Measurements from ENCODE around the gene AKT1S1. TPM values are rescaled to one million over a fixed set of nuclear protein-coding genes. Genes with fewer than 3 reads are reported as not detected.

AKT1S1 gene
- total RNA-seq, 1 donor from 2014 or later = 5.1 TPM

DNA sequence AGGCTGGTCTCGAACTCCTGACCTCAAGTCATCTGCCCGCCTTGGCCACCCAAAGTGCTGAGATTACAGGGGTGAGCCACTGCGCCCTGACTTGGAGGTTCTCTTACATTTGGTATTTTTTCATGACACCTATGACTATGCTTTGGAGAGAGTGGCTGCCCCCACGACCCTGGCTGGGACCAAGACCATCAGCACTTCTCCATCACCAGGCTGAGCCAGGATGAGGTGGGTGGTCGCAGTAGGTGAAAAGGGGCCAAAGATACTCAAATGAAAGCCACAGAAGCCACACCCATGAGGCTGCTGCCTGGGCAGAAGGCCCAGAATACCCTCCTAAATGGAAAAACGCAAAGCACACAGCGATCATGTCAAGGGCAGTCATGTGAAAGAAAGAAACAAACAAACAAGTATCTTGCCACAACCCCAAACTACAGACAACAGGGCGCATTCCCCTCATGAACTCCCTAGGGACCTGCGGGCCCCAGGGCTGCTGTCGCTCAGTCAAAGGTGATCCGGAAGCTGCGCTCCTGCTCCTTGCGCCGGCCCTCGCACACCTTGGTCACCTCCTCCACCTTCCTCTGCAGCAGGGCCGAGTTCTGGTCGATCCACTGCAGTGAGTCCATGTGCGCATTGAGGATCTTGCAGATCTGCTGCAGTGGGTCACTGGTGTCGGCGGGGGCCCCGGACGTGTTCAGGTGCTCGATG lies 30.7 kb upstream of the AKT1S1 start:
- no peak for DNase-seq (ENCODE audit: low read depth in 2 of 2)

DNA sequence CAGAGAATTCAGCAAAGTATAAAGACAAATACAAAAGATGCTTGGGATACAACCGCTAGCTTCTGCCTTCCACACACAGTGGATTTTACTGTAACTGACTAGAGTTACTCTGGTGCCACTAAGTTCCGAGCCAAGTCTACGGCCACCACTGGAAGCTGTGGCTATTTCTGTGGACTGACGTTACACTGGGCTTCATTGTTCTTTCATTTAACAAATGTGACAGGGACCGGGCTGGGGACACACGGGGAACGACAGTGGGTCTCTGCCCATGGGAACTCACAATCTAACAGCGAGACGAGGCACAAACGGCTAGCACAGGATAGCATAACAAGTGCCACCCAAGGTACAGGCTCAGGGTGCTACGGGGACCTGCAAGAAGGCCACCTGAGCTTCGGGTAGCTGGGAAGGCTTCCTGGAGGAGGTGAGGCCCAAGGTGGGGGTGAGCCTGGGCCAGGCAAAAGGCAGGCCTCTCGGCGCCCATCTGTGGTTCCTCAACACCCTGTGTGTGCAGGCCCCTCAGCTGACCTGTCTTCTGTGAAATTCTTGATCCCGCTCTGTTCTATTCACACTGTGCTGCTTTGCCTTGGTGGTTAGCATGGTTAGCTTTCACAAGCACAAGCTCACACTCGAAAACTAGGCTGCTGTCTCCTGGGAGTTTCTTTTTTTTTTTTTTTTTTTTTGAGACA lies 29.9 kb upstream of the AKT1S1 start:
- no peak for DNase-seq (ENCODE audit: low read depth in 2 of 2)

DNA sequence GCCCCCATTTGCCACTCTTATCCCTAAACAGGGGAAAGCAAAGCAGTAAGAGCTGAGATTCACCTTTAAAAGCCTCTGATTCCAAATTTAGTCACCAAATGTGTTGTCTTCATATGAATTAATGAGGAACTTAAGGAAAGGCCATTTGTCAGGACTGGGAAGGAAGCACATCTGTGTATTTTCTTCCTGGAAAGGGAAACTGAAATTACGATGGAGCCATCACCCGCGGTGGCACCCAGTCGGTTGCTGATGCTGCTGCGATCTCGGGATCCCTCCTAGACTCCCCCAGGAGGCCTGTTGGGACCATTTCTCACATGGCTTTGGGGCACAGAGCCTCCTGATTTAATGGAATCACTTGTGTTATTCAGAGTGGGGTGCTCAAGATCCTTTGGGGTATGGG lies 27.0 kb upstream of the AKT1S1 start:
- no peak for DNase-seq (ENCODE audit: low read depth in 2 of 2)

DNA sequence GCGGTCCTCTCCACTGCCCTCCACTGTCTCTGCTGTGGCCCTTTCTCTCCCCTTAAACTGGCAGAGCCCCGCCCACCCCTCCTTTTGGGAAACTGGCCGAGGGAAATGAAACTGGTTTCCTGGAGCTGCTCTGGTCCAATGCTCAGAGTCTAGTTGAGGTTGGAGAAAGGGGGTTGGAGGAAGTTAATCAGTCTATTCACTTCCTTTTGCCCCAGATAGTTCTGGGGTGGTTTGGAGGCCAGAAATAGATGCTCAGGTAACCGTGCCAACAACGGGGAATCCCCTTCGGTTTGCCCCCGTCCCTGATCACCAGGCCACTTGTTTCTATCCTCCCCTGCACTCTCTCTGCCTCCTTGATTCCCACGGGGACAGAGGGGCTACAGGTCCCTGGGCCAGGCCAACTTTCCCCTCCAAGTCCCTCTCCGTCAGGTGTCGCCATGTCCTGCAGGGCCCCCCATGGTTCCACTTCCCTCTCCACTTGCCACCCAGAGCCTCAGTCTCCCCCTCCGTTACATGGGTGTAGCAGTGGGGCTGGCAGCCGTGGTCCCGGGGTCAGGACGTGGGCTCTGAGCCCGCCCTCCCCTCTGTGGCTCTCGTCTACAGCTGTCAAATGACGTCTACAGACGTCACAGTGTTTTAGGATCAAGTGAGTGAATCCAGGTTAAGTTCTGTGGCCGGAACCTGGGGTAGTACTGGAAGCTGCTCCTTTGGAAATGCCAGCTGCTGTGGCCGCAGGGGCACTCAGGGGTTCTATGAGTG lies 19.9 kb upstream of the AKT1S1 start, which contains the start of gene IL4I1:
TSS of gene IL4I1 (minus strand) at position 25 of the 759 bp plus-strand sequence. CDS start 727 bp downstream, outside the sequence.
- peak in 1 of 2 donors; percentile 78 for DNase-seq (ENCODE audit: low read depth in 2 of 2)

DNA sequence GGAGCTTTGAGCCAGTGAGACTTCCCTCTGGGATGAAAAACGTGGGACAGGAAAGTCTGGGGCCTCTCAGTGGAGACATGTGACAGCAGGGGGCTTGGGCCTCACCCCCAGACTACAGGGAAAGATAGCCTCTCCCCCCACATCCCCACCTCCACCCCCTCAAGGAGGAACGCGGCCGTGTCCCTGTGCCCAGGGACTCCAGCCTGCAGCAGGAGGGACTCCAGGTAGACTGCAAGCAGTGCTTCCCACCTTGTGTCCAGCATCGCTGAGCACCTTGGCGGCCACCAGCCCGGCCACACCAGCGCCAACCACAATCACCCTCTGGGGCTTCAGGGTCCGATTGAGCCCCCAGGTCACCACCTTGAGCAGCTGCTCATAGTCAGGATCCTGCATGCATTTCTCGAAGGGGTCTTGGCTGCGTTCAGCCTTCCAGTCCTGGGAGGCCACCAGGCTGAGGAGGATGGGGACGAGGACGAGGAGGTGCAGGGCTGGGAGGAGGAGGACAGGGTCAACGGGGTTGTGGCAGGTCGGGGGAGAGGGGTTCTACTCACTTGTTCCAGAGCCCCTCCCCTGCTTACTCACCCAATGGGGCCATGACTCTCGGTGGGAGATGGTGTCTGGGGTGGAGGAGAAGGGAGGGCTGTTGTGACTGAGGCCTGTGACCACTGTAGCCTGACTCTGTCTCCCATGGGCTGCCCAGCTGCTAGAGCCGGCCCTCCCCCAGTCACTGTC lies 18.6 kb upstream of the AKT1S1 start:
- DNase-seq (ENCODE audit: low read depth in 2 of 2) = no peak

DNA sequence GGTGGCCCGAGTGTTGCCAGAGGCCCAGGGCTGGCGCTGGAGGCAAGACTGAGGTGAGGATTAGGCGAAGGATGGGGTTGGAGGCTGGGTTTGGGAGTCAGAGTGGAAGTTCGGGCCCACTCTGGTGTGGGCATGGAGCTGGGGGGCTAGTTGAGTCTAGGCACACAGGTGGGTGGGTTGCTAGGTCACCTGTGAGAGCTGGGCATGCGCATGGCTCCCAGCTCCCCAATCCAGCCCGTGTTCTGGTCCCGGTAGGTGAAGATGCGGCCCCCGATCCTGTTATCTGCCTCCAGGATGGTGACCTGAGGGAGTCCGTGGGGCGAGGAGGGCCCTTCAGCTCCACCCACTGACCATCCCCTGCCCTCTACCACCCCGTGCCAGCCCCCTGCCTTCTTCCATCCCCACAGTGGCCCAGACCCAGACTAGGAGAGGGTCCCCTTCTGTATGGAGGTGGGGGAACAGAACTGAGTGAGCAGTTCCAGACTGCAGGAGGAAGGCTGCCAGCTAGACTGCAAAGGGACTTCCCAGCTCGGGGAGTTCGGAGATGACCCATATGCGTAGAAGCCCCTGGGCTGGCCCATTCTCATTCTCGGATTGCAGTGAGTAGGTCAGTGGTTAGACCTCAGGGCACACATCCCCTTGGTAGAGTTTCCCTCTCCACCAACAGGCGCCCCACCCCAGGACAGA lies 17.9 kb upstream of the AKT1S1 start:
- no peak for DNase-seq (ENCODE audit: low read depth in 2 of 2)

DNA sequence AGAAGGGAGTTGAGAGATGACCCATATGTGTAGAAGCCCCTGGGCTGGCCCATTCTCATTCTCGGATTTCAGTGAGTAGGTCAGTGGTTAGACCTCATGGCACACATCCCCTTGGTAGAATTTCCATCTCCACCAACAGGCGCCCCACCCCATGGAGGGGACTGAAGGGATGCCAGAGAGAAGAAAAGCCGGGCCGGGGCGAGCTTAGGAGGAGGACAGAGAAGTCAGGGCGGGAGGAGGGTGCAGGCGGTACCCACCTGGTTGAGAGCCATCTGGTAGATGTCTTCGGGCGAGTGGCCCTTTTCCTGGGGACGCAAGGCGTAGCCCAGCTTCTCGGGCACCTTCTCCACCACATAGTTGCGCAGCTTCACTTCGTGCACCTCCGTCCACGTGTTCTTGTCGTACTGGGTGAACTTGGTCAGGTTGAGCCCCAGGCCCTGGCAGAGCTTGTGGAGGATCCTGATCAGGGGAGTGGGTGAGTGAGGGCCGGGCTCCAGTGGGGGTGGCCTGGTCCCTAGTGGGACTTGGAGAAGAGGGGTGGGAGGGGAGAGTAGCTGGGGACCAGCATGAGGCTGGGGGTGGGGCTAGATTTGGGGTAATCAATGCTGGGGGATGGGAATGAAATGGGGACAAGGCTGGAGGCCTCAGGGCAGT lies 17.0 kb upstream of the AKT1S1 start:
- no peak for DNase-seq (ENCODE audit: low read depth in 2 of 2)

DNA sequence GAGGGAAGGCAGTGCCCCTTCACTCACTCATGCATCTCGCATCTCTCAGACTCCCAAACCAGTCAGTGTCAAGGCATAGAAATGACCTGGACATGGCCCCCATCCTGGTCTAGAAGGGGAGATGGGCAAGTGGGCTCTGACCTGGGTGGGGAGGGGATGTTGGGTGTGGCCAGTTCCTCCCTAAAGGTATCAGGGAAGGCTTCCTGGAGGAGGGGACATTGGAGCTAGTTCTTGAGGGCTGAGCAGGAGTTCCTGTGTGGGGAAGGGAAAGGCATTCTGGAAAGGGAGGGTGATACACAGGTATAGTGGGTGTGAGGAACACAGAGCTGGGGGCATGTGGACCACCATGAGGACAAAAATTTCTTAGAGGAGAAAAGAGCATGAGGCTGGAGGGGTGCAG lies 15.6 kb upstream of the AKT1S1 start:
- DNase-seq (ENCODE audit: low read depth in 2 of 2) = no peak

DNA sequence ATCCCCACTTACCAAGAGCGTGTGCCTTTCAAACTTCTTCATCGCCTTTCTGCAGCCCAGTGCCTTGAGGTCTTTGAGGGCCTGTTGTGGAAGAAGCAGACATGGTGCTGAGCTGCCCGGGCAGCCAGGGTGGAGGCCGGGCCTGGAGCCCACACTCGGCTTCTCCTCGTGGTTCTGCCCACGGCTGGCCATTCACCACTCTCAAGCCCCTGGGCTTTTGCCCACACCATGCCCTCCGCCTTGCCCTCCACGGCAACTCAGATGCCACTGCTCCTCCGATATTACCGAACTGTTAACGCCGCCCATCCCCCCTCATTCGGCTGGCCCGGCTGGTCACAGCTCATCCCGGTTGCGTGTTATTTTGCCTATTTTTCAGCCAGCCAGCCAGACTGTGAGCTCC lies 14.2 kb upstream of the AKT1S1 start:
- DNase-seq (ENCODE audit: low read depth in 2 of 2) = no peak

DNA sequence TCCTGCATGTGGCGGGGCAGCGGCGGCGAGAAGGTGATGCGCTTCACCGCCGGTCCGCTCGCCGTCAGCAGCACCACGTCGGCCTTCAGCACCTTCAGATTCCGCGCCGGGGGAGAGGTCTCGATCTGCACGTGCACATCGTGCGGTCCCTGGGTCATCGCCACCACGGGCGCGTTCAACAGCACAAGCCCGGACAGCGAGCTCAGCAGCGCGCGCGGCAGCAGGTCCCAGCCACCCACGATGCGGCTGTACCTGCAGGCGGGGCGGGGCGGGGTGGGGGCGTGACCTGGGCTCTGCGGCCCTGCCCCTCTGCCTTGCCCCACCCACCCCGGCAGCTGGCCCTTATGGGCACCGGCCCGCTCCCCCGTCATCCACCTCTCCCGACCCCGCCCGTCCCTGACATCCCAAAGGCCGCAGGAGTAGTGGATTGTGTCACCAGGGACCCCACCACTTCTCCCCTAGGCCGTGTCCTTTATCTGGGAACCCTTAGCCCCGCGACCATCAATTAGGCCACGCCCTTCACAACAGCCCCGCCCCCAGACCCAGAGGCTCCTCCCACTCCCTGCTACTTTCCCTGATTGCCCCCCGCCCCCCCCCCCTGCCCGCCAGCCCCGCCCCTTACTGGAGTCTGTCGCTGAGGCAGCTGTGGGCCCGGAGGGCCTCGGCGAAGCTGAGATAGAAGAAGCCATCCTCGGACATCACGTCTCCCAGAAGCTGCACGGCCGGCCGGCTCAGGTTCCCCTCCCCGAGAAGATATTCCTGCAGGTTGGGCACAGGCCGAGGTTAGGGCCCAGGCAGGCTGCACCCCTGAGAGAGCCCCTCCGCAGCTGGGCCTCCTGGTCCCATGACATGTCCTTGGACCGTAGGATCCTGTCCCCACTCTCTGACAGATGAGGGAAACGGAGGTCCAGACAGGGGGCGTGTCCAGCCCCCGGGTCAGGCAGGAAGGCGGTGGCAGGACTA lies 13.5 kb upstream of the AKT1S1 start:
- DNase-seq (ENCODE audit: low read depth in 2 of 2) = no peak

DNA sequence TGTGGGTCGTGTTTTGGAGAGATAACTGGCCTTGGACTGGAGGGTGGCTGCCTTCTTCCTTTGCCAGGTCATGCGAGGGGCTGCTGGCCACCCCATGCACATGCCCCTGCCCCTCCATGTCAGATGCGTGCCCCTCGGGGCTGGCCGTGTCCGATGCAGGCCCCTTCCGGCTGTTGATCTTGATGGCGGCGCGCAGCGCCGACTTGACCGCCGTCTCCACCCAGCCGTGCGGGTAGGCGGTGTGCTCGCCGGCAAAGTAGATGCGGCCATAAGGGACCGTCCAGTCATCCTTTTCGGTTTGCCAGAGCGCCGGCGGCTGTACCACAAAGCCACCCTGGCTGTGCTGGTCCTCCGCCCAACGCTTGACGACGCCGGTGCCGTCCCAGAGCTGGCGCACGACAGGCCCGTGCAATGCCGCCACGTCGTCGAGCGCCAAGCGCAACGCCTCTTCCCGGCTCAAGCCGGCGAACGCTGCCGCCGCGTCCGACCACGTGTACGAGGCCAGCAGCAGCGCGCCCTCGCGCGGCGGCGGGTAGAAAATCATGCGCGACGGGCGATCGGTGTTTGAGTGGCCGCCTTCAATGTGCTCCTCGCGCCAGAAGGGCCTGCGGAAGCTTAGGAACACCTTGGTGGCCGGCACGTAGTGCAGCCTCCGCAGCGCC lies 12.7 kb upstream of the AKT1S1 start:
- peak; percentile 53 to 83 for DNase-seq (ENCODE audit: low read depth in 2 of 2)

DNA sequence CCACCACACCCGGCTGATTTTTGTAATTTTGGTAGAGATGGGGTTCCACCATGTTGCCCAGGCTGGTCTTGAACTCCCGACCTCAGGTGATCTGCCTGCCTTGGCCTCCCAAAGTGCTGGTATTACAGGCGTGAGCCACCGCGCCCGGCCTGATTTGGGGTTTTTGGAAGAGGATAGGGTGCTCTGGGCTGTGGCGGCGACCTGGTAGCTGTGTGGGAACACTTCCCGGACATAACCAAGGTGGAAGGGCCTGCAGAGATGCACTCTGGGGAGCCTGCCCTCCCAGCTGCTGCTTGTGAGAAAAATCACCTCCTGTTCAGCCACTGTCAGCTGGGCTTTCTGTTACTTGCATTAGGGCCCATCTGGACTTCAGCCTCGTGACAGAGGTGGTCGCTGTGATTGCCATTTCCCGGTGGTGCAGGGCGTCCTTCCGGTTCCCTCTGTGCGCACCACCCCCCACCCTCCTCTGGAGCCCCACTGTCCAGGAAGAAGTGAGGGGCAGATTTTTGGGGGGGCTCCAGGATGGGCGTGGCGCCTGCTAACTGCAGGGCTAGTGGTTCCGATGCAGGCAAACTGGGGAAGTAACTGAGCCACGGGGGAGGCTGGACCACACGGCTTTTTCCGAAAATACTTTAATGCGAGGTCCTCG lies 12.0 kb upstream of the AKT1S1 start:
- DNase-seq (ENCODE audit: low read depth in 2 of 2) = no peak

DNA sequence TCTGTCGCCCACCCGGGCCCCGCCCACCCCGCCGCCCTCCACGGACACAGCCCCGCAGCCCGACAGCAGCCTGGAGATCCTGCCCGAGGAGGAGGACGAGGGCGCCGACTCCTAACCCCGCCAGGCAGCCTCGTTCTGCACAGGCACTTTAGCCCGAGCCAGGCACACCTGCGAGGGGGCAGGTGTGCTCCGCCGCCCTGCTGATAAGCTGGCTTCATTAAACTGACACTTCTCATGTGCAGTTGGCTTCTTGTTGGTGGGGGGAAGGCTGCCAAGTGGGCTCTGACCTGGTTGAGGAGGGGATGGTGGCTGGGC lies 11.3 kb upstream of the AKT1S1 start:
- no peak for DNase-seq (ENCODE audit: low read depth in 2 of 2)

DNA sequence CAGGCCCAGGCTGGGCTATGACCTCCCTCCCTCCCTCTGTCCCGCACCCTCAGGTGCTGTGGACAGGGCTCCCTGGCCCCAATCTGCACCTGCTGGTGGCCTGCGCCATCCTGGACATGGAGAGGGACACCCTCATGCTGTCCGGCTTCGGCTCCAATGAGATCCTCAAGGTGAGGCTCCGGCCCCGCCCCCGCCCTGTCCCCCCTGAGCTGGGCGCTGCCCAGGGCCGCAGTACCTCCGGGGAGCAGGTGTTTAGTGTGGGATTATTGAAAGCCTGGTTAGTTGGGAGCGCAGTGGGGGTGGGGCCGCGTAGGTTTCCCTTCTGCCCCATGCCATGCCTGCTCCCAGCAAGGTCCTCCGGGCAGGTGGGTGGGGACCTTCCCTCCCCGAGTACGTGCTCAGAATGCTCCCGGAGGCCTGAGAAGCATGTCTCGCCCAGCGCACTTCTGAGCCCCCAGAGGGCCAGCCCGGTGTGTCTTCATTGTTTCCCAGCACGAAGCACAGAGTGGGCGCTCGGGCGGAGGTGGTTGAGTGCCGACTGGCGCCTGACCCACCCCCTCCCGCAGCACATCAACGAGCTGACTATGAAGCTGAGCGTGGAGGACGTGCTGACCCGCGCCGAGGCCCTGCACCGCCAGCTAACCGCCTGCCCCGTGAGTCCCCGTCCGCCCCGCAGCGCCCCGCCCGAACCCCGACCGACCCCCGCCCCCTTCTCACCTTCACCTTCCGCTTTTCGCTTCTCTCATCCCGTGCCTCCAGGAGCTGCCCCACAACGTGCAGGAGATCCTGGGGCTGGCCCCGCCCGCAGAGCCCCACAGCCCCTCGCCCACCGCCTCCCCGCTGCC lies 10.7 kb upstream of the AKT1S1 start:
- no peak for DNase-seq (ENCODE audit: low read depth in 2 of 2)

DNA sequence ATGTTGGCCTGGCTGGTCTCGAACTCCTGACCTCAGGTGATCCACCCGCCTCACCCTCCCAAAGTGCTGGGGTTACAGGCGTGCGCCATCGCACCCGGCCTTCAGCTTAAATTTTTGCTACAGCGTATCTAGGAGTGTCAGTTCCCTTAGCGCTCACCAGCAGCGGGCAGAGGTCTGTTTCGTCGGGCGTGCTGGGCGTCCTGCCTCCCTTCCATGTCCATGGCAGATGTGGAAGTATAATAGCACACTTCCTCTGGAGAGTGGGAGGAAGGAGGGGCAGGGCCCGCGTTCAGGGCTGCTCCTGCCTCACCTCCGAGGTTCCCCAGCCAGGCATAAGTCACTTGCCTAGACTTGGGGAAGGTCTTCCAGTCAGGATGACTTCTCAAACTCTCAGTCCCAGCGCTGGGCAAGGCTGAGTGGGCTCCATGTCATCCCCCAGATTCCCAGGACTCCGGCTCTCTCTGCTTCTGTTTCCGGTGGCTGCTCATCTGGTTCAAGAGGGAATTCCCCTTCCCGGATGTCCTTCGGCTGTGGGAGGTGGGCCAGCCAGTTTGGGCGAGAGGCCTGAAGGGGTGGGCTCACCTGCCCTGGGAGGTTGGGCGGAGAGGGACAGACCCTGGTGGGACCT lies 10.0 kb upstream of the AKT1S1 start:
- peak in 1 of 2 donors; percentile 20 for DNase-seq (ENCODE audit: low read depth in 2 of 2)

DNA sequence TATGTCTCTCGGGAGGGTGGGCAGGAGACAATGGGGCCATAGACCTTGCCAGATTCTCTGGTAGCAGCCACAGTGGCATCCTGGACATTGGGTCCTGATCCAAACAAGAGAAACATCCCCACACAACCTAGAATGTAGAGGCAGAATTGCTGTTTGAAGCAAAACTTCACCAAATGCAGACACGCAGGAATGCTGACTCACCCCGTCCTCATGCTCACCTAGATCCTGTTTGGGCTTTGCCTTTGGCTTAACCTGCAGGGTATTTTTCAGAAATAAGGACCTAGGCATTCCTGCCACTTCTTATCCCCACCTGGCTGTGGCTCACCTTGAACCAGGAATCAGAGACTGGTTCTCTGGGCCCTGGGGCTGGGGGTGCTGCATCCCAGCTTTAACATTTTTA lies 7.6 kb upstream of the AKT1S1 start:
- no peak for DNase-seq (ENCODE audit: low read depth in 2 of 2)

DNA sequence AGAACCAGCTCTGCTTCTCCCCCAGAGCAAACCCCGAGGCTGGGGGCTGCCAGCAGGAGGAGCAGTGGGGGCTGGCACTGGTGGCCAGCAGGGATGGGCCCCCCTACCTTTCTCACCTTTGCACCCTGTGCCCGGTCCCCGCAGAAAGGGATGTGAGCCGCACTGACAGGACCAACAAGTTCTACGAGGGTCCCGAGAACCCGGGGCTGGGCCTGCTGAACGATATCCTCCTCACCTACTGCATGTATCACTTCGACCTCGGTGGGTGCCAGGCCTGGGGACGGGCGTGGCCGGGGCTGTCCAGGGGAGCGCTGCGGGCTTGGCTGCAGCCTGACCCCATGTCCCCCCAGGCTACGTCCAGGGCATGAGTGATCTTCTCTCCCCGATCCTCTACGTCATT lies 7.0 kb upstream of the AKT1S1 start:
- no peak for DNase-seq (ENCODE audit: low read depth in 2 of 2)
